ENCODE measurements around the gene GIT1.

DNA sequence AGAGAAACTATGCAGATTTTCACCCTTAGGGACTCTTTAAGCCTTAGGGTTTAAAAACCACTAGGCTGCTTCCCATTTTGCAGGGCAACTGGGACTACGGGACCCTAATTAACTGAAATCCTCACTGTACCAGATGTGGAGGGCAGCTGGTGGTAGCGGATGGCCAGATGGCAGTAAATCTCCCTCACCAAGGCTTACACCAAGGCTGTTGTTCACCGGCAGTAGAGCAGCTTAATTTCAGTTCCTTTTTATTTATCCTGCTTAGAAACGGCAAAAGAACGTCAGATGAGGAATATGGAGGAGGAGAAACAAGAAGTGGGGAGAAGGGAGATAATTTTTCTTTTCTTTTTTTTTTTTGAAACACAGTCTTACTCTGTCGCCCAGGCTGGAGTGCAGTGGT, 29.1 kb downstream of the GIT1 start:
- TF ChIP-seq, protein P1, sequence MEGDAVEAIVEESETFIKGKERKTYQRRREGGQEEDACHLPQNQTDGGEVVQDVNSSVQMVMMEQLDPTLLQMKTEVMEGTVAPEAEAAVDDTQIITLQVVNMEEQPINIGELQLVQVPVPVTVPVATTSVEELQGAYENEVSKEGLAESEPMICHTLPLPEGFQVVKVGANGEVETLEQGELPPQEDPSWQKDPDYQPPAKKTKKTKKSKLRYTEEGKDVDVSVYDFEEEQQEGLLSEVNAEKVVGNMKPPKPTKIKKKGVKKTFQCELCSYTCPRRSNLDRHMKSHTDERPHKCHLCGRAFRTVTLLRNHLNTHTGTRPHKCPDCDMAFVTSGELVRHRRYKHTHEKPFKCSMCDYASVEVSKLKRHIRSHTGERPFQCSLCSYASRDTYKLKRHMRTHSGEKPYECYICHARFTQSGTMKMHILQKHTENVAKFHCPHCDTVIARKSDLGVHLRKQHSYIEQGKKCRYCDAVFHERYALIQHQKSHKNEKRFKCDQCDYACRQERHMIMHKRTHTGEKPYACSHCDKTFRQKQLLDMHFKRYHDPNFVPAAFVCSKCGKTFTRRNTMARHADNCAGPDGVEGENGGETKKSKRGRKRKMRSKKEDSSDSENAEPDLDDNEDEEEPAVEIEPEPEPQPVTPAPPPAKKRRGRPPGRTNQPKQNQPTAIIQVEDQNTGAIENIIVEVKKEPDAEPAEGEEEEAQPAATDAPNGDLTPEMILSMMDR (IDR thresholded peaks at IDR 0.05), result no peak
- TF ChIP-seq EP300 (IDR thresholded peaks at IDR 0.05), result no peak
- TF ChIP-seq POLR2A (IDR thresholded peaks at IDR 0.05), result no peak

Measured in ovary (tissue), 3 donors.